GM18511 (cell line): ENCODE results near the gene IRF7.
"Not testable (repeated sequence)": the region's sequence is repeated elsewhere in the genome, so short reads cannot be mapped to it uniquely, and the experiment has no call there.

Source experiments
- ATAC-seq: cut with Tn5 transposase; IDR thresholded peaks from one replicate; pipeline ENCODE4 v1.9.1; 2021; ENCODE audit warnings: mild to moderate bottlenecking, moderate library complexity; ENCODE audit not compliant: unreplicated experiment

Gene IRF7

DNA sequence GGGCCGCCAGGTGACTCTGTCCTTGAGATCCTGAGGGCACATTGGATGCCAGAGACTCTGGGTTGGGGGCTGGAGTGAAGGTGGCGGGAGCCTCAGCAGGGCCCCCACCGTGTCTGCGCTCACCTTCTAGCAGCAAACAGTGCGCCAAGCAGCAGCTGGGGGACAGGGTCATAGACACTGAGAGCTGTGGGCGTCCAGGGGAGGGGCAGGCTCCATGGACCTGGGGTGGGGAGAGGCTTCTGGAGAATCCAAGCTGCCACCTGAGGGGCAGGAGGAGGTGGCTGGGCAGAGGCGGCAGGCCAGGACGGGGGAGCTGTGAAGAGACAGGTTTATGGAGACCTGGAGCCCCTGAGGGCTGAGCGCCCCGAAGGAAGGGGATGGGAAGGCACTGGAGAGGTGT, 31.5 kb downstream of the IRF7 start:
- no peak for ATAC-seq

- ATAC-seq = no peak
Measured at GRCh38 chr11:581752-582151, 34.0 kb downstream of the IRF7 start.

DNA sequence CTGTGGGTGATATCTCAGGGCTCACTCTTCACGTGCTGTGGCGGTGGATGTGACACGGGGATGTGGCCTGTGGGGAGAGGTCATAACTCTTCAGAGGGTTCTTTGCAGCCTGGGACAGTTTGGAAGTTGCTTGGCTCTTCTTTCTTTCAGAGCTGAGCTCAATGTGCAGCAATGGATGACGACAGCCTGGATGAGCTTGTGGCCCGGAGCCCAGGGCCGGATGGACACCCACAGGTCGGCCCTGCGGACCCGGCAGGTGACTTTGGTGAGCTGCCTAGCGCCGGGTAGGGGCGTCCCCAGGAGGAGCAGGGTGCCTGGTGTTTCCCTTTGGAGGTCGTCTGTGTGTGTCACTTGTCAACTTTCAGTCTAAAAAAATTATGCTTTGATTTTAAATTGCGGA, 34.4 kb downstream of the IRF7 start:
- ATAC-seq = no peak

DNA sequence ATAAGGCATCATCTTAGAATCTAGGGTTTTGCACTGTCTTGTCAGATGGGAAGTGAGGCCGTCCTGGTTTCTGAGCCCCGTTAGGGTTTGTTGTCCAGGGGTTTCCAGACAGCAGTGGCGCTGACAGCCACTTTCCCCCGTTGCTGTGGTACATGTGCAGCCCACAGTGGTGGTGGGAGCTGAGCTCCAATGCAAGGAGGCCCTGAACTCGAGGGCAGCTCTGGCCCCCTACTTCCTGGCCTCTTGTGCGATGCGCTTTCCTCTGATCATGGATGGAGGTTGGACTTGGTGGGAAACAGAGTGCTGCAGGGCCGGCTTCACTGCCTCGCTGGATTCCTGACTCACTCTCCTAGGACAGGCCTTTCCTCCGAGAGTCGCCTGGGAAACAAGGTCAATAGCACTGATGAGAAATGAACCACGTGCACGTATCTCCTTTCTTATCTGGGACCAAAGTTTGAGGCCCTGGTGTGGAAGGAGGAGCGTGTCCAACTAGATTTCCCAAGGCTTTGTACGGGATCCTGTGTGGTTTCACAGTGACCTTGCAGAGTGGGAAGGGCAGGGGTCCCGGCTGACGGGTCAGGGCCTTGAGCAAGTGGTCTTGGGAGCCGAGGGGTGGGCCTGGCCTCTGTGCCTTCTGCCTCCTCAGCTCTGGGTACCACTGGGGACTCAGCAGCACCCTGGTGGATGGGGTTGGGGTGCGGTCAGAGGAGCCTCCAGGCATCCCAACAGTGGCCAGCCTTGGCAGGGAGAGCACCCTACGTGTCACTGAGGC, 35.7 kb downstream of the IRF7 start:
- no peak for ATAC-seq

- no peak for ATAC-seq
Measured at GRCh38 chr11:578276-579035, 37.3 kb downstream of the IRF7 start.

DNA sequence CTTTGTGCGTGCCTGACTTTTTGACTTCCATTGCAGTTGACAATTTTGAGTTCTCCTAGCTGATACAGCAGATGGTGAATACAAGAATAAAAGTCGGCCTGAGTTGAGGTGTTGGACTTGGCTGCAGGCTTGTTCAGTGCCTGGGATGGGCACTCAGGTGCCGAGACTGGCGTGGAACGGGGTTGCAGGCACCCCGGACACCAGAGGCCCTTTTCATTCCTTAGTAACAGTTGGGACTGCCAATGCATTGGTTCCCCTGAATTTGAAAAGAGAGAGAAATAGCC, 38.2 kb downstream of the IRF7 start:
- ATAC-seq = no peak

GRCh38 chr11:576811-577610, 38.7 kb downstream of the IRF7 start:
- no peak for ATAC-seq

DNA sequence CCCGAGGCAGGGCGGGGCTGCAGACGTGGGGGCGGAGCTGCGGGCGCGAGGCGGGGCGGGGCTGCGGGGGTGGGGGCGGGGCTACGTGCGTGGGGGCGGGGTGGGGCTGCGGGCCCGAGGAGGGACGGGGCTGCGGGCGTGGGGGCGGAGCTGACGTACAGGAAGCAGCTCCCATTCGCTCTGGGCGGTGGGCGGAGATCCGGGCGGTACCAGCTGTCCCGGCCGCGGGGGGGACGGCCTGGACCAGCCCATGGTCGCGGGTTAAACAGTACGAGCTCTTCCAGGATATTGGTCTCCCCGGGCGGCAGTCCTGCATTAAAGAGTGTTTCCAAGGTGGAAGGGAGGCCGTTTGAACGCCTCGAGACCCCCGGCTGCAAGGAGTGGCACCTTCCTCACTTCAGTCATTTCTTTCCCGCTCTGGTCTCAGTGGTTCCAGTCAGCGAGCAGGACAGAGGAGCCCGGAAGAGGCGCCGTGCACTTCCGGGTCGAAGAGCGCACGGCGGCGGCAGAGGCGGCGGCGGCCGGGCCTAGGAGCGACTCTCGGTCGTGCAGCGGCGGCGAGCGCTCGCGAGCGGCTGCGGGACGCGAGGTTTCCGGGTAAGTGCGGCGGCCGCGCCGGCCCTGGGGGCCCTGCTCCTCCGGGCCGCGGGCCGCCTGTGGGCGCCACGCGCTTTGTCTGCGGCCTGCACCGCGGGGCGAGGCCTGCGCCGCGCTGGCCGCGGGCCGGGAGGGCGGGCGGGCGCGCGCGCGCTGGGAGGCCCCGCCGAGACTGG, 39.6 kb downstream of the IRF7 start, which contains the start of gene PHRF1:
TSS of gene PHRF1 (plus strand) at position 475 of the 773 bp plus-strand sequence. CDS start 5,043 bp downstream, outside the sequence.
- peak; percentile 85 for ATAC-seq

DNA sequence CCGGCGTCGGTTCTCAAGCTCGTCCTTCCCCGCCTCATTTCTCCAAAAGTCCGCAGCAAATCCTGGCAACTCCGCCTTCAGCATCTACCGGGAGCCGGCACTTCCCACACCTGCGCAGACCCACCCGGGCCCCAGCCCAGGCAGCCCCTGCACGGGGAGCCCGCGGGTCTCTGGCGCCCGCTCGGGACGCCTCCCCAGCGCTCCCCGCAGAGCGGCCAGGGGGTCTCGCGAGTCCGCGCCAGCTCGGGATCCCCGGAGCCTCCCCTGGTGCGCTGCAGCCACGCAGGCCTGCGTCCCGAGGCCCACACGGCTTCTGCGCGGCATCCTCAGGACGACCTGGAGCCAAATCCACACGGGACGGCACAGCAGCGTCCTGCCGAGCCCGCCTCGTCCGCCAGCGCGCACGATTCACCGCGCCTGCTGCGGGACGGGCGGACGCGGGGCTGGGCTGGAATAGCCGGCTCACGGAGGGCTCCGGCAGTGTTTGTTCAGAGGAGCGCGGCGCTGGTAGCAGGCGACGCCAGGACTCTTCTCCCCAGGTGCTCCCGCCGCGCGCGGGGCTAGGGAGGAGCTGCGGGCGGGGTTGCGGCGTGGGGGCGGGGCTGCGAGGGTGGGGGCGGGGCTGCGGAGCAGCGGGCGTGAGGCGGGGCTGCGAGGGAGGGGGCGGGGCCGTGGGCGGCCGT, 40.3 kb downstream of the IRF7 start:
- peak; percentile 51 for ATAC-seq

GRCh38 chr11:574632-575312, 41.0 kb downstream of the IRF7 start:
- peak; percentile 14 for ATAC-seq

- not testable (repeated sequence) for ATAC-seq
Measured at GRCh38 chr11:574031-574570, 41.6 kb downstream of the IRF7 start.

- ATAC-seq = no peak
Measured at GRCh38 chr11:573146-573759, 42.5 kb downstream of the IRF7 start.

- no peak for ATAC-seq
Measured at GRCh38 chr11:571802-572185, 44.0 kb downstream of the IRF7 start.

DNA sequence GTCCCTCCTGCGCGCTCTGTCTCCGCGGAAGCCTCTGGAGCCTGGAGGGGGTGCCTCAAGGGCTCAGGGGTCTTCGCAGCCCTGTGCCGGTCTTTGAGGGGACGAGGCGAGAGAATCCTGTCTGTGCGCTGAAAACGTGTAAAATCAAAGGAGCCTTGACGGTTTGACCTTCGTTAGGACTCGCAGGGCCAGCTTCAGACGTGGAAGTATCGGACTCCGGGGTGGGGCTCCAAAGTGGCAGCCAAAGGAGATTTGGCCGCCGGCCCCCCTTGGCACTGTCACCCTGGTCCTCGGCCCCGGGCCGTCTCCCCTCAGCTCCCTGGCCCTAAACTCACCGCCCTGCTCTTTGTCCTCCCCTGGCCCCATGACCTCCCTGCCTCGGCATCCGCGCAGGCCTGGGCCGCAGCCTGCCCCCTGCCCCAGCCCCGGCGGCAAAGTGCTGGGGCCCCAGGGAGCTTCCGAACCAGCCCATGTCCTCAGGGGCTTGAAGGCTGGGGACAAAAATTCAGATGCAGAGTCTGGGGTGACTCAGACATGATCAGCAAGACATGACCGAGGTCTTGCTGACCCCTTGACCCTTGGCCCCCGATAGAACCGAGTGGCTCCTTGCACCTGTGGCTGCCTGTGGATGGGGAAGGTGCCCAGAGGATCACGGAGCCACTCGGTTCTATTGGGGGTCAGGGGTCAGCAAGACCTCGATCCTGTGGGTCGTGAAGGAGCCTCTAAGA, 46.4 kb downstream of the IRF7 start:
- ATAC-seq = no peak

DNA sequence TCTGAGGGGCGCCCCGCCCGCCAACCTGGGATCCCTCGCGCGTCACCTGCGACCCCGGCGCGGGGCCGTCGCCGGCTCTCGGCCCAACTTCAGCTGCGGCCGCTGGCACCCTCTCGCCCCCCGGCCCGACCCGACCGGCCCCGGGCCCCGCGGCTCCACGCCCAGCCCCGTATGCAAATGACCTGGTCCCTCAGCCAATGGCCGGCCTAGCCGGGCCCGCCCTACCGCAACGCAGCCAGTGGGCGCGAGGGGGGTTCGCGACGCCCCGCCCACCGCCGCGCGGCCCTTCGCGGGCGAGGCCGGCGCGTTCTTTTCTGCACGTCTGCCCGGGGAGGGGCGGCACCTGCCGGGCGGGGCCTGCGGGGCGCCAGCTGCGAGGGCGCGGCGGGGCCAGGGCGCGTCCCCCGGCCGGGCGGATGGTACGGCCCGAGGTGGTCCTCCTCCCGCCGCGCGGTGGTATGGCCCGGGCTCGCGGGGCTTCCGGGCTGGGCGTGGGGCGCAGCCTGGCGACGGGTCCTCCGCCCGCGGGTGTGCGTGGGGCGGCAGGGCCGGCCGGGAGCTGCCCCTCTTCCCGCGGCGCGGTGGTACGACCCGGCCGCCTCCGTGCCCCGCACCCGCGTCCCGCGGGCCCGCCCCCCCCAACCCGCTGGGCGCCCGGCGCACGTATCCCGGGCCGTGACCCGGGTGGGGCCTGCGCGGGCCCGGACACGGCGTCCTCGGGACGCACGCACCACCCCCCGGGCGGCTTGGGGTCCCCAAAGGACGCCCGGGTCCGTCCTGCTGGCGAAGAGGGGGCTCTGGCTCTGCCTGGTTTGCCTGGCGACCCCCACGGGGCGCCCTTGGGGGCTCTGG, 47.2 kb downstream of the IRF7 start:
- peak; percentile 88 for ATAC-seq

DNA sequence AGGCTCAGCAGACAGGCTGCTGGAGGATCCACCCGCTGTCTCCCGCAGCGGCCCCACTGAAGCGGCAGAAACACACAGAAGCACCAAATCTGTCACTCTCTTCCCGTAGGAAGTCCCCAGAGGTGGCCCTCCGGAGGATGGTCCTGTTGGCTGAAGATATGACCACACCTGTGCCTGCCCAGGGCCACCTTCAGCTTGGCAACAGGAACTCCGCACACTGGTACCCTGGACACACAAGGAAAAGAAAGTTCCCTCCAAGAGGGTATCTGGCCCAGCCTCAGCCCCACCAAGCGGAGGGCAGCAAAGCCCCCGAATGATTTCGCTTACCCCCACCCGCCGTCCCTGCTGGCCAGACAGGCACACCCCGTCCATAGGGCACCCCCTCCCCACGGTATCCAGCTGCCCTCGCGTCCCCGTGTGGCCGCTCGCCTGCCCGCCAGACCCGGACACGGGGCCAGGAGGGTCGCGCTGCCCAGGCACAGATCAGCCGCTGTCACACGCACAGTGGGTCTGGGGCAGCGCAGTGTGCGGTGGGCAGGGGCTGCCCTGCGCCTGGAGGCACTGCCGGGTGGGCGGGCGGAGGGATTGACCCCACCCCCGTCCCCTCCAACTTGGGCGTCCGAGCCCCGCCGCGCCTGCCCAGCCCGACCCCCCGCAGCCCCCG, 48.0 kb downstream of the IRF7 start:
- peak; percentile 5 for ATAC-seq
